GM21529 (cell line): ENCODE data around the gene SGTA.
"Not testable (repeated sequence)": the region's sequence is repeated elsewhere in the genome, so short reads cannot be mapped to it uniquely, and the experiment has no call there.

Experiments used
- ATAC-seq: cut with Tn5 transposase; IDR thresholded peaks from one replicate; pipeline ENCODE4 v1.9.1; 2021; ENCODE audit not compliant: unreplicated experiment

The SGTA gene

DNA sequence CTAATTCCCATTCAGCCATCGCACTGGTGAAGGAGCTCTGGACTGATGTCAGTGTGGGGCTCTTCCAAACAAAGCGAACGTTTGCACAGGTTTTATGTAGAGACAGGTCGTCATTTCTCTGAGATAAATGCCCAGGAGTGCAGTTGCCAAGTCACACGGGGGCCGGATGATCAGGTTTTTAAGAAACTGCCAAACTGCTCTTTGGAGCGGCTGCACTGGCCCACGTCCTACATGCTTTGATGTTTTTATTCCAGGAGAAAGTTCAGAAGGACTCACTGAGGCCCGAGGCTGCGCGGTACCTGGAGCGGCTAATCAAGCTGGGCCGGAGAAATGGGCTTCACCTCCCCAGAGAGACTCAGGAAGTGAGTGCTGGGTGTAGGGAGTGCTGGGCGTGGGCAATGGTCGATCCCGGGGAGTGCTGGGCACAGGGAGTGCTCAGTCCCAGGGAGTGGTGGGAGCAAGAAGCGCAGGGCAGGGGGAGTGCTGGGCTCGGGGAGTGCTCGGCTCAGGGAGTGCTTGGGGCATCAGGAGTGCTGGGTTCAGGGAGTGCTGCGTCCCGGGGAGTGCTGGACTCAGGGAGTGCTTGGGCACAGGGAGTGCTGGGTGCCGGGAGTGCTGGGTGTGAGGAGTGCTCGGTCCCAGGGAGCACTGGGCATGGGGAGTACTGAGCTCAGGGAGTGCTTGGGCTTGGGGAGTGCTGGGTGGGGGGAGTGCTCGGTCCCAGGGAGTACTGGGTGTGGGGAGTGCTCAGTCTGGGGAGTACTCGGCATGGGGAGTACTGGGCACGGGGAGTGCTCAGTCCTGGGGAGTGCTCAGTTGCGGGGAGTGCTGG, 13.0 kb upstream of the SGTA start:
- no peak for ATAC-seq

GRCh38 chr19:2793577-2793976, 10.5 kb upstream of the SGTA start:
- no peak for ATAC-seq

DNA sequence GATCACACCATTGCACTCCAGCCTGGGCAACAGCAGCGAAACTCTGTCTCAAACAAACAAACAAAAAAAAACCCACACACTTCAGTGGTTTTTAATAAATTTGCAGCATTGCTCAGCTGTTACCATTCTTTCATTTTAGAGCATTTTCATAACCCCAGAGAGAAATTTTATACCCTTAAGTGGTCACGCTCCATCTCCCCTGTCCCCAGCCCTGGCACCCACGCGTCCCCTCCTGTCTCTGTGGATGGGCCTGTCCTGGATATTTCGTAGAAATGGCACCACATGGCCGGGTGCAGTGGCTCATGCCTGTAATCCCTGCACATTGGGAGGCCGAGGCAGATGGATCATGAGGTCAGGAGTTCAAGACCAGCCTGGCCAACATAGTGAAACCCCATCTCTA, 10.1 kb upstream of the SGTA start:
- ATAC-seq = no peak

- ATAC-seq = not testable (repeated sequence)
These were observed 9.6 kb upstream of the SGTA start for GRCh38 chr19:2792666-2793065.

- no peak for ATAC-seq
These were observed 8.8 kb upstream of the SGTA start for GRCh38 chr19:2791876-2792275.

DNA sequence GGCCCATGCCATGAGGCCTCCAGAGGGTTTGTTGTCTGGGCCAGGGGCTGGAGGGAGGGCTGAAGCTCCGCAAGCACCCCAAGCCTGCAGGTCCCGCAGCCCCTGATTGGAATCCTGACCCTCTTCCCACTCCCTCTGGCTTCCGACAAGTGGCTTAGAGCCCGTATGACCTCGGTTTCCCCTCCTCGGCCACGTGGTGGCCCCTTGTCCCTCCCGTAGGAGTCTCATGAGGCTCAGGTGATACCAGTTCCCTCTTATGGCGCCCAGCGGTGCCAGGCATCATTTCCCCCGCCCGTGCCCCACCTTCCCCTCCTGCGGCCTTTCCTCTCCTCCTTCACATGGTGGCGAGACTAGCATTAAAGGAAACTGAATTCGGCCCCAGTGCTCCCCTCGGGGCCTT, 8.4 kb upstream of the SGTA start:
- no peak for ATAC-seq

GRCh38 chr19:2790557-2791271, 7.6 kb upstream of the SGTA start:
- ATAC-seq = no peak

DNA sequence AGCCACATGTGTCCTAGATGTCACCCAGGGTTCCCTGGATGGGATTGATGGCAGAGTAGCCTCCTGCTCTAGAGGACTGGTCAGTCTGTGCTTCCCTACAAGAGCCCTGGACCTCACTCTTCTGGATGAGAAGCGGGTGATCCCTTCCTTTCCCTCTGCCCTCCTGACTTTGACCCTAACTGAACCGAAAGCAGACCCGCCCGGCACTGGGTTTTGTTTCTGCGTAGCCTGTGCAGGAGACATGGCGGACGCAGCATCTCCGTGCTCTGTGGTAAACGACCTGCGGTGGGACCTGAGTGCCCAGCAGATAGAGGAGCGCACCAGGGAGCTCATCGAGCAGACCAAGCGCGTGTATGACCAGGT, 7.1 kb upstream of the SGTA start:
- no peak for ATAC-seq

DNA sequence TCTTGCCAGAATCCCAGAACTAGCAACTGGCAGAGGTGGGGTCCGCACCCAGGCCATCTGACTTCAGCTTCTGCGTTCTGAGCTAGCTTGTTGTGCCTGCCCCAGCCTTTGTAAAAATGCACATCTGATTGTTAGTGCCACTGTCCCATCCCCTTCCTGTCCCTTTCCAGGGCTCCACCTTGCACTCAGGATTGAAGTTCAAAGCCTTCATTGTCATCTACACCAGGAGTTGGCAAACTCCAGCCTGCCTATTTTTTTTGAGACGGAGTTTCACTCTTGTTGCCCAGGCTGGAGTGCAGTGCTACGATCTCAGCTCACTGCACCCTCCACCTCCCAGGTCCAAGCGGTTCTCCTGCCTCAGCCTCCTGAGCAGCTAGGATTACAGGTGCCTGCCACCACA, 5.2 kb upstream of the SGTA start:
- no peak for ATAC-seq

DNA sequence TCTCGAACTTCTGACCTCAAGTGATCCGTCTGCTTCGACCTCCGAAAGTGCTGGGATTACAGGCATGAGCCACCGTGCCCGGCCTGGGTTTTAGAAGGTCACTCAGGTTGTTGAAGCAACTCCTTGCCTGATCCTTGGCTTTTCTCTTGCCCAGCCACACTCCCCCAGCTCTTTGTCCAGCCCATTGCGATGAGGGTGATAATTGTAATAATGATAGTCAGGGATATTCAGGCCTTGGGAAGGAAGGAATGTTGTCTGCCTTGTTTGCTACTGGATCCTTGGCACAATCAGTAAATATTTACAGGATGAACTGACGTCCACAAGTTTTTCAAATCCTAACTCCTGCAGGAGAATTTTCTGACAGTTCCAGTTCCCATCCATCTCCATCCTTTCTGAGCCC, 4.0 kb upstream of the SGTA start:
- ATAC-seq = no peak

- peak; percentile 46 for ATAC-seq
These were observed 2.3 kb upstream of the SGTA start, which contains the start of gene THOP1 for GRCh38 chr19:2785244-2785997. Gene THOP1, plus strand, starts transcription at chr19:2785503. Its CDS starts 160 bp downstream, at chr19:2785663.

DNA sequence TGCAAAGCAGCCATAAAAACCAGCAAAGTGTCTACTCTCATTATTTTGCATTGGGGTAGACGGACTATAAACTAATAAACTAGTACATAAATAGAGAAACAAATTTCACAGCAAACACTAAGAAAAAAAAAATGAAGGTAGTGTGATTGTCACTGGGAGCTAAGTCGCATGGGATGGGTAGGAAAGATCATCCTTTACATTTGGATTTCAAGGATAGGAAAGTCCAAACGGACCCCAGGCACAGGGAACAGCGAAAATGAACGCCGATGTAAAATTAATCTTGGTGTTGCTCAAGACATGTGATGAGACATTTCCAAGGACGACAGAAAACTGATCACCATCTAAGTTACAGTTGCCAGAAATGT, 690 bp upstream of the SGTA start:
- no peak for ATAC-seq

- no peak for ATAC-seq
These were observed 641 bp downstream of the SGTA start for GRCh38 chr19:2782329-2782935.

- no peak for ATAC-seq
These were observed 2.8 kb downstream of the SGTA start for GRCh38 chr19:2780284-2780683.

DNA sequence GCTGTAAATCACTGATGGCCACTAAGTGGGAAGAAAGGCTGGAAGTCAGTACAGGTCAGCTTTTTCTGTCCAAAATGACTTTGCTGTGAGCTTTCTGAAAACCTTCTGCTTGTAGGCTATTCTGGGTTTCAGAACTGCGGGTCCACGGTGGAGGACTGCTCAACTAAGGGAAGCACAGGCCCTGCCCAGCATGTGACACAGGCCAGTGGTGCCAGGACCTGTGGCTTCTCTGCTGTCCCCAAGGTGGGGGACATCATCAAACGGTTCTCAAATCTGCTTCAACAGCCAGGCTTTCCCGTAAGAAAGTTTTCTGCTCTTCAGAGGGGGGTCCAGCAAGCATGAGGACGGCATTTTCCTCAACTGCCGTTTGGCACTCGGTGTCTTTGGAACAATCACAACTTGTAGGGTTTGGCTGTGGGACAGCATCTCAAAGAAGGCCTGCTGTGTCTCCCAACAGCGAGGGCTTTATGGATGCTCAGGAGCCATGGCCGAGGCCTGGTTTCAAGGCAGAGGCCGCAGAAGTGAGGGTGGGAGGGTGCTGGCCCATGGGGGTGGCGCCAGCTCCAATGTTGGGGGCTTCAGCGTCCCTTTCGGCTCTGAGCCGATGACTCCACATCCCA, 3.8 kb downstream of the SGTA start:
- no peak for ATAC-seq

GRCh38 chr19:2777952-2778683, 5.0 kb downstream of the SGTA start:
- ATAC-seq = no peak

DNA sequence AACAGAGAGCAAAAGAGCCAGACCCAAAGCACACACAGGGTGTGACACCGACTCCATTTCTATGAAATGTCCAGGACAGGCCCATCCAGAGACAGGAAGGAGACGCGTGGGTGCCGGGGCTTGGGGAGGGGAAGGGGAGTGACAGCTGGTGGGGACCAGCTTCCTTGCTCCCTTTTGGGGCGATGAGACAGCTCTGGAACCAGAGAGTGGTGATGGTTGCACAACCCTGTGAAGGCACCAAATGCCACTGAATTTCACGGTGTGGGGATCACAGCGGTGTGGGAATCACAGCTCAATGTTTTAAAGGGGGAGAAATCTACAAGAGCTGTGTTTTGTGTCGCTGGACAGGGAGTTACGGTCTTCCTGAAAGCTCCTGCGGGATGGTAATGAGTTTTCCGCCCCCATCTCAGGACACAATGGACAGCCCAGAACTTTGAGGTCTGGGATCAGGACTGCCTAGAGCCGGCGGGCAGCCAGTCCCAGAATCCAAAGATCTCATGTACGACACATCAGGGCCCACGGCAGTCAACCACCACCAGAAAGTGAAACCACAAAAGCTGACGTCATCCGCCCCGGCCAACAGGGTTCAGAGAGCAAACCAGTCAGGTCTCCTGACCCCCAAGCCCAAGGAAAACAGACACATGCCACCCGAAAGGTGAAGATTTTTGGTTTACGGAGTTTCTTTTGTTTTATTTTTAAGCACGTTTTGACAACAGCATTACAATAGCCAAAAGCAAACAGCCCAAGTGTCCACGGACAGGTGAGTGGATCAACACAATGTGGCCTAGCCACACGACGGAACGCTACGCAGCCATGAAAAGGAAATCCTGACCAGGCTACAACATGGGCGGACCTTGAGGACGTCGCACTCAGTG, 7.3 kb downstream of the SGTA start:
- ATAC-seq = no peak

GRCh38 chr19:2774953-2775555, 8.0 kb downstream of the SGTA start:
- ATAC-seq = no peak
